Medulla oblongata (tissue), 1 donor: Measurements from ENCODE around the gene C16orf96.

ENCODE experiments used
- DNase-seq: peaks from one replicate; pipeline ENCODE4 v3.0.0-alpha.2; 2015; ENCODE audit errors: extremely low spot score

C16orf96 gene

GRCh38 chr16:4616047-4616811 lies 60.1 kb downstream of the C16orf96 start:
- peak; percentile 100 for DNase-seq

- no peak for DNase-seq
These were observed 61.7 kb downstream of the C16orf96 start for GRCh38 chr16:4617880-4618279.

- DNase-seq = no peak
These were observed 62.7 kb downstream of the C16orf96 start for GRCh38 chr16:4618645-4619418.

- no peak for DNase-seq
These were observed 67.5 kb downstream of the C16orf96 start for GRCh38 chr16:4623593-4623992.

- peak; percentile 99 for DNase-seq
These were observed 68.1 kb downstream of the C16orf96 start, which contains the start of gene MGRN1 for GRCh38 chr16:4624015-4624826. TSS of gene MGRN1 (plus strand) at chr16:4624826. CDS start at chr16:4624961, 135 bp downstream.

GRCh38 chr16:4624827-4625559 lies 68.9 kb downstream of the C16orf96 start:
- DNase-seq = peak; percentile 66

- no peak for DNase-seq
These were observed 69.5 kb downstream of the C16orf96 start for GRCh38 chr16:4625560-4626159.

GRCh38 chr16:4626396-4626795 lies 70.3 kb downstream of the C16orf96 start:
- DNase-seq = no peak

- no peak for DNase-seq
These were observed 72.1 kb downstream of the C16orf96 start for GRCh38 chr16:4628283-4628682.

- no peak for DNase-seq
These were observed 75.3 kb downstream of the C16orf96 start for GRCh38 chr16:4631444-4631843.

GRCh38 chr16:4633910-4634635 lies 77.9 kb downstream of the C16orf96 start:
- no peak for DNase-seq

GRCh38 chr16:4634768-4635167 lies 78.6 kb downstream of the C16orf96 start:
- DNase-seq = peak; percentile 51

- no peak for DNase-seq
These were observed 80.1 kb downstream of the C16orf96 start for GRCh38 chr16:4636196-4636595.

- peak; percentile 43 for DNase-seq
These were observed 81.5 kb downstream of the C16orf96 start for GRCh38 chr16:4637501-4638166.

GRCh38 chr16:4639899-4640509 lies 83.9 kb downstream of the C16orf96 start:
- no peak for DNase-seq

GRCh38 chr16:4640572-4641305 lies 84.6 kb downstream of the C16orf96 start:
- no peak for DNase-seq

GRCh38 chr16:4641306-4641687 lies 85.2 kb downstream of the C16orf96 start:
- no peak for DNase-seq

- no peak for DNase-seq
These were observed 85.8 kb downstream of the C16orf96 start for GRCh38 chr16:4641895-4642294.
